CD4-positive, alpha-beta memory T cell (primary cell): Measurements from ENCODE around the gene DZIP1L. TPM values are rescaled to one million over a fixed set of nuclear protein-coding genes. Genes with fewer than 3 reads are reported as not detected.

ENCODE experiments used
- CTCF ChIA-PET: fragments of 350-600 bp; sonication (Branson Sonifier 250); formaldehyde crosslinking; loops from one replicate; lab custom pipeline; 2021; ENCODE audit warnings: inconsistent platforms; ENCODE audit not compliant: partially characterized antibody; lab: Charles Lee
- POLR2A ChIA-PET: fragments of 350-600 bp; sonication (Branson Sonifier 250); formaldehyde crosslinking; loops from one replicate; lab custom pipeline; 2021; ENCODE audit not compliant: partially characterized antibody; lab: Charles Lee
- DNase-seq, 5 donors: peaks; one replicate each; pipeline versions ENCODE4 v3.0.0 to v3.0.0-alpha.2; 2020 to 2022; ENCODE audit warnings: mixed read lengths in 1 of 5
- H3K27ac ChIP-seq: one replicate; pipeline ENCODE4 v1.7.0; 2013; ENCODE audit warnings: low read depth, low read length
- H3K27me3 ChIP-seq: 2 replicates; pipeline ENCODE4 v1.7.0; 2013; ENCODE audit warnings: mild to moderate bottlenecking, low read length, moderate library complexity; ENCODE audit not compliant: insufficient read depth
- H3K36me3 ChIP-seq: 2 replicates; pipeline ENCODE4 v1.7.0; 2013; ENCODE audit warnings: mild to moderate bottlenecking, low read length, moderate library complexity; ENCODE audit not compliant: insufficient read depth
- H3K4me1 ChIP-seq: 2 replicates; pipeline ENCODE4 v1.7.0; 2013; ENCODE audit warnings: mild to moderate bottlenecking, low read length, moderate library complexity; ENCODE audit not compliant: insufficient read depth
- H3K4me3 ChIP-seq, 2 donors: one replicate each; pipeline ENCODE4 v1.7.0; 2013; ENCODE audit warnings: low read length in 2 of 2, mild to moderate bottlenecking in 1 of 2
- H3K9me3 ChIP-seq, 2 donors: one replicate each; pipeline ENCODE4 v1.7.0; 2013; ENCODE audit warnings: low read length in 2 of 2, control low read depth in 1 of 2; ENCODE audit not compliant: control insufficient read depth in 1 of 2
- H3K27ac Mint-ChIP-seq, 7 donors: one replicate each; pipeline ENCODE4 v1.8.0; 2020 to 2021; ENCODE audit warnings: mixed read lengths in 7 of 7, mild to moderate bottlenecking in 6 of 7, inconsistent platforms in 3 of 7, moderate library complexity in 3 of 7
- H3K27me3 Mint-ChIP-seq, 2 donors: one replicate each; pipeline ENCODE4 v1.8.0; 2020 to 2021; ENCODE audit warnings: mixed read lengths in 2 of 2
- H3K36me3 Mint-ChIP-seq, 2 donors: one replicate each; pipeline ENCODE4 v1.8.0; 2020 to 2021; ENCODE audit warnings: mixed read lengths in 2 of 2, inconsistent platforms in 1 of 2, mild to moderate bottlenecking in 1 of 2
- H3K4me1 Mint-ChIP-seq, 4 donors: one replicate each; pipeline ENCODE4 v1.8.0; 2020 to 2021; ENCODE audit warnings: mixed read lengths in 4 of 4, mild to moderate bottlenecking in 1 of 4
- H3K4me3 Mint-ChIP-seq, 8 donors: one replicate each; pipeline ENCODE4 v1.8.0; 2020 to 2021; ENCODE audit warnings: mixed read lengths in 8 of 8, mild to moderate bottlenecking in 7 of 8, moderate library complexity in 6 of 8, inconsistent platforms in 3 of 8
- H3K9me3 Mint-ChIP-seq, 8 donors: one replicate each; pipeline ENCODE4 v1.8.0; 2020 to 2021; ENCODE audit warnings: mixed read lengths in 8 of 8, mild to moderate bottlenecking in 5 of 8, inconsistent platforms in 3 of 8, moderate library complexity in 1 of 8
- intact Hi-C: fragments of 100-400 bp; cut with micrococcal nuclease; formaldehyde crosslinking; loops from one replicate; pipeline ENCODE4 v1.15.1; 2023
- polyA plus RNA-seq, 2 donors: library from polyadenylated mRNA; unstranded; fragments of 300-500 nt; fragmentation: Illumina TruSeq; gene quantifications; one replicate each; pipeline ENCODE4 v1.2.3, GENCODE V29; 2021
- total RNA-seq, 2 experiments: library from RNA; stranded (reverse); gene quantifications; one replicate each; pipeline ENCODE4 v1.2.3, GENCODE V29; 2021

Gene DZIP1L
- total and polyA plus RNA-seq, 4 experiments from 2014 or later: not detected

GRCh38 chr3:138033202-138033691, 82.2 kb downstream of the DZIP1L start:
- Mint-ChIP-seq H3K36me3 (no peaks in the 10 kb centered on the region), H3K27me3 (peaks cover 9 to 11% of the 10 kb centered on the region in 2 donors)
- CTCF ChIA-PET: no interaction called here

GRCh38 chr3:138032567-138032966, 82.8 kb downstream of the DZIP1L start:
- Mint-ChIP-seq H3K36me3 (no peaks in the 10 kb centered on the region), H3K4me1 (no peaks in the 10 kb centered on the region), H3K27me3 (peaks cover 9 to 11% of the 10 kb centered on the region in 2 donors), H3K27ac (no peak overlapping the region), H3K4me3 (no peak overlapping the region), H3K9me3 (no peaks in the 10 kb centered on the region)
- H3K9me3 ChIP-seq: no peaks in the 10 kb centered on the region
- H3K27ac ChIP-seq: no peak overlapping the region
- H3K36me3 ChIP-seq: no peaks in the 10 kb centered on the region
- H3K4me1 ChIP-seq: no peaks in the 10 kb centered on the region
- ChIA-PET CTCF (no interaction called here), POLR2A (no interaction called here)
- intact Hi-C loops: no loop called here
- no peak overlapping the region for H3K4me3 ChIP-seq
- DNase-seq: no peak
- H3K27me3 ChIP-seq: no peaks in the 10 kb centered on the region

More at GRCh38 chr3:138033202-138033691, 82.2 kb downstream of the DZIP1L start:
- Mint-ChIP-seq H3K9me3 (no peaks in the 10 kb centered on the region), H3K4me1 (no peaks in the 10 kb centered on the region), H3K4me3 (no peak overlapping the region), H3K27ac (no peak overlapping the region)
- H3K36me3 ChIP-seq: no peaks in the 10 kb centered on the region
- H3K27me3 ChIP-seq: no peaks in the 10 kb centered on the region
- no peak overlapping the region for H3K27ac ChIP-seq
- no peaks in the 10 kb centered on the region for H3K4me1 ChIP-seq
- H3K4me3 ChIP-seq: no peak overlapping the region
- DNase-seq: no peak
- intact Hi-C loops: no loop called here
- H3K9me3 ChIP-seq: no peaks in the 10 kb centered on the region
- POLR2A ChIA-PET: no interaction called here

- H3K27me3 ChIP-seq: no peaks in the 10 kb centered on the region
- no peak overlapping the region for H3K4me3 ChIP-seq
- Mint-ChIP-seq H3K4me1 (no peaks in the 10 kb centered on the region), H3K27ac (no peak overlapping the region), H3K36me3 (no peaks in the 10 kb centered on the region), H3K4me3 (no peak overlapping the region), H3K27me3 (peaks cover 7 to 9% of the 10 kb centered on the region in 2 donors), H3K9me3 (no peaks in the 10 kb centered on the region)
- H3K9me3 ChIP-seq: no peaks in the 10 kb centered on the region
- ChIA-PET POLR2A (no interaction called here), CTCF (no interaction called here)
- no peaks in the 10 kb centered on the region for H3K36me3 ChIP-seq
- no peak for DNase-seq
- intact Hi-C loops: no loop called here
- no peak overlapping the region for H3K27ac ChIP-seq
- no peaks in the 10 kb centered on the region for H3K4me1 ChIP-seq
These were observed 83.9 kb downstream of the DZIP1L start for GRCh38 chr3:138031536-138031935.

- Mint-ChIP-seq H3K9me3 (no peaks in the 10 kb centered on the region), H3K4me3 (no peak overlapping the region), H3K27ac (no peak overlapping the region), H3K4me1 (no peaks in the 10 kb centered on the region), H3K27me3 (peaks cover 6 to 9% of the 10 kb centered on the region in 2 donors), H3K36me3 (no peaks in the 10 kb centered on the region)
- Histone ChIP-seq H3K9me3 (no peaks in the 10 kb centered on the region), H3K4me1 (no peaks in the 10 kb centered on the region), H3K4me3 (no peak overlapping the region), H3K27ac (no peak overlapping the region), H3K36me3 (no peaks in the 10 kb centered on the region), H3K27me3 (no peaks in the 10 kb centered on the region)
- intact Hi-C loops: no loop called here
- ChIA-PET POLR2A (no interaction called here), CTCF (interaction anchor here (3.0 kb wide), 1 partner anchor 9 kb away, joined by 7 read pairs; no protein-coding TSS in a partner anchor)
- no peak for DNase-seq
These were observed 84.6 kb downstream of the DZIP1L start for GRCh38 chr3:138030734-138031280.

- no peak overlapping the region for H3K27ac ChIP-seq
- no peaks in the 10 kb centered on the region for H3K27me3 ChIP-seq
- no peaks in the 10 kb centered on the region for H3K36me3 Mint-ChIP-seq
- H3K9me3 ChIP-seq: no peaks in the 10 kb centered on the region
- H3K4me3 ChIP-seq: no peak overlapping the region
- H3K27ac Mint-ChIP-seq: no peak overlapping the region
- no peaks in the 10 kb centered on the region for H3K9me3 Mint-ChIP-seq
- ChIA-PET CTCF (interaction anchor here (1.0 to 1.4 kb wide), 2 partner anchors 10 kb away, joined by 4 to 5 read pairs; no protein-coding TSS in a partner anchor), POLR2A (no interaction called here)
- no peaks in the 10 kb centered on the region for H3K4me1 ChIP-seq
- H3K4me3 Mint-ChIP-seq: no peak overlapping the region
- no peaks in the 10 kb centered on the region for H3K4me1 Mint-ChIP-seq
- peaks cover 6% of the 10 kb centered on the region in 2 donors for H3K27me3 Mint-ChIP-seq
- no peak for DNase-seq
- intact Hi-C loops: no loop called here
- no peaks in the 10 kb centered on the region for H3K36me3 ChIP-seq
These were observed 87.6 kb downstream of the DZIP1L start for GRCh38 chr3:138027821-138028220.

GRCh38 chr3:138025553-138025952, 89.9 kb downstream of the DZIP1L start:
- Histone ChIP-seq H3K4me1 (no peaks in the 10 kb centered on the region), H3K9me3 (no peaks in the 10 kb centered on the region), H3K4me3 (no peak overlapping the region), H3K27me3 (no peaks in the 10 kb centered on the region), H3K36me3 (no peaks in the 10 kb centered on the region), H3K27ac (no peak overlapping the region)
- ChIA-PET POLR2A (no interaction called here), CTCF (no interaction called here)
- H3K9me3 Mint-ChIP-seq: no peaks in the 10 kb centered on the region
- peaks cover 6% of the 10 kb centered on the region in 2 donors for H3K27me3 Mint-ChIP-seq
- no peak overlapping the region for H3K27ac Mint-ChIP-seq
- DNase-seq: no peak
- H3K36me3 Mint-ChIP-seq: no peaks in the 10 kb centered on the region
- no peak overlapping the region for H3K4me3 Mint-ChIP-seq
- intact Hi-C loops: no loop called here
- no peaks in the 10 kb centered on the region for H3K4me1 Mint-ChIP-seq

- H3K36me3 Mint-ChIP-seq: no peaks in the 10 kb centered on the region
- no peaks in the 10 kb centered on the region for H3K9me3 Mint-ChIP-seq
- no peak overlapping the region for H3K27ac Mint-ChIP-seq
- H3K4me1 Mint-ChIP-seq: no peaks in the 10 kb centered on the region
- CTCF ChIA-PET: no interaction called here
- no peak for DNase-seq
- no peaks in the 10 kb centered on the region for H3K27me3 ChIP-seq
- H3K4me1 ChIP-seq: no peaks in the 10 kb centered on the region
- POLR2A ChIA-PET: no interaction called here
- no peak overlapping the region for H3K4me3 Mint-ChIP-seq
- no peaks in the 10 kb centered on the region for H3K9me3 ChIP-seq
- no peaks in the 10 kb centered on the region for H3K36me3 ChIP-seq
- H3K4me3 ChIP-seq: no peak overlapping the region
- intact Hi-C loops: no loop called here
- H3K27ac ChIP-seq: no peak overlapping the region
- peaks cover 4 to 6% of the 10 kb centered on the region in 2 donors for H3K27me3 Mint-ChIP-seq
These were observed 91.7 kb downstream of the DZIP1L start for GRCh38 chr3:138023754-138024153.
